GM12873 (cell line): ENCODE results near the gene VPS26B.

Experiments
- TF ChIP-seq, protein P1 (sequence below): IDR thresholded peaks from 2 replicates; pipeline ENCODE4 v1.5.1; 2012; ENCODE audit warnings: low read depth, mild to moderate bottlenecking, moderate library complexity, low read length, control low read depth; ENCODE audit not compliant: insufficient read depth; ENCODE audit errors: missing control alignments

VPS26B gene

GRCh38 chr11:134233729-134234179 lies 9.3 kb downstream of the VPS26B start:
- TF ChIP-seq, protein P1, sequence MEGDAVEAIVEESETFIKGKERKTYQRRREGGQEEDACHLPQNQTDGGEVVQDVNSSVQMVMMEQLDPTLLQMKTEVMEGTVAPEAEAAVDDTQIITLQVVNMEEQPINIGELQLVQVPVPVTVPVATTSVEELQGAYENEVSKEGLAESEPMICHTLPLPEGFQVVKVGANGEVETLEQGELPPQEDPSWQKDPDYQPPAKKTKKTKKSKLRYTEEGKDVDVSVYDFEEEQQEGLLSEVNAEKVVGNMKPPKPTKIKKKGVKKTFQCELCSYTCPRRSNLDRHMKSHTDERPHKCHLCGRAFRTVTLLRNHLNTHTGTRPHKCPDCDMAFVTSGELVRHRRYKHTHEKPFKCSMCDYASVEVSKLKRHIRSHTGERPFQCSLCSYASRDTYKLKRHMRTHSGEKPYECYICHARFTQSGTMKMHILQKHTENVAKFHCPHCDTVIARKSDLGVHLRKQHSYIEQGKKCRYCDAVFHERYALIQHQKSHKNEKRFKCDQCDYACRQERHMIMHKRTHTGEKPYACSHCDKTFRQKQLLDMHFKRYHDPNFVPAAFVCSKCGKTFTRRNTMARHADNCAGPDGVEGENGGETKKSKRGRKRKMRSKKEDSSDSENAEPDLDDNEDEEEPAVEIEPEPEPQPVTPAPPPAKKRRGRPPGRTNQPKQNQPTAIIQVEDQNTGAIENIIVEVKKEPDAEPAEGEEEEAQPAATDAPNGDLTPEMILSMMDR = no peak

DNA sequence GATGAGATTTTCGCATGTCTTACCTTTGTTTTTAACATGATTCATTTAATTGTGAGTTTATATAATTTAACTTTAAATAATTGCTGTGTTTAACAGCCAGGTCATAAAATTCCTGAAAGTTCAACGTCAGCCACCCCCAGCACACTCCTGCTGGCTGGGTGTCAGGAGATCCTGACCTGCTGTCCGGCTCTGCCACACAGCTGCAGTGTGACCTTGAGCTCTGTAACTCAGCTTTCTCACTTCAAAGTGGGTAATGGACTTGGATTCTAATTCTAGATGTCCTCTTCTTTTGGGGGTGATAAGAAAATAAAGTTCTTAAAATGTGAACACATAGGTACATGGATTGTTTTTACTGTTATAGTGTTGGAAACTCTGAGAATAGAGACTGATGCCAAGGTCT lies 10.9 kb downstream of the VPS26B start:
- TF ChIP-seq, protein P1 = no peak

DNA sequence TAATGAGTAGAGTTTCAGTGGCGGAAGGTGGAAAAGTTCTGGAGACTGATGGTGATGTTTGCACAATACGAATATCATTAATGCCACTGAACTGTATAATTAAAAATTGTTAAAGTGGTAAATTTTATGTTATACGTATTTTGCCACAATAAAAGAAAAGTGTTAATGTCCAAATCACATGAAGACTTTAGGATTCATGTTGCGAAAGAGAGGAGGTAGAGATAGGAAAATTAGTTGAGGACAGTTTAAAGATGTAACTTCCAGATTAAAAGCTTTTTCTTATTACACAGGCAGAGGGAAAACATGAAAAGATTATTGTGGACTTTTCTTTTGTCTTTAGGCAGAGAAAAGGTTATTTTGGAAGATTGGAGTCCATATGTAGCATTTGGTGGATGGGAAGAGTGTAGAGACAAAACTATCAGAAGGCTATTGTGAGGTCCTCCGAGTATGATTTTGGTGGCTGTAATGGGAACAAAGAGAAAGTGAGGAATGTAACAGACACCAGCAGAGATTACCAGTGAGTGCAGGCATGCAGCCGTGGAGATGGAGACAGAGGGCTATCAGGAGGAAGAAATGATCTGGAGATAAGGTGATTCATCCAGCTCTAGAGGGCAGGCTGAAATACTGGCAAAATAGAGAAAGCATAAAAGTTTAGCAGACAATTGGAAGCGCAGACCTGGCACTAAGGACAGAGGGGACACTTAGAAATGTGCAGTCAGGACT lies 12.5 kb downstream of the VPS26B start:
- TF ChIP-seq, protein P1 = no peak

DNA sequence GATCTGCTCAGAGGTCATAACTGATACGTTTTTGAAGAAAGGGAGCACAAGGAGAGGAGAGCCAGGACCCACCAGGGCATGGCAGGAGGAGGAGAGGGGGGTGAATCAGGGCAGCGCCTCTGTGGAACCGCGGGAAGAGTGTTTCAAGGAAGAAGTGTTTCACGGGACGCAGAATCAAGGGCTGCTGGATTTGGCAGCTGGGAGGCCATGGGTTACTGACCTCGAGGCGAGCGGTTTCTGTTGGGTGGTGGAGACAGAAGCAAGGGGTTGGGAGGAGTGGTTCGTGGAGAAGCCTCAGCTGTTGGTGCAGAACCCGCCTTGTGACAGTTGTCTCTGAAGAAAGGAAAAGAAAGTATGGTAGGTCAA lies 13.1 kb downstream of the VPS26B start:
- TF ChIP-seq, protein P1 = no peak

GRCh38 chr11:134238956-134239355 lies 14.5 kb downstream of the VPS26B start:
- TF ChIP-seq, protein P1 = no peak

GRCh38 chr11:134240592-134240991 lies 16.1 kb downstream of the VPS26B start:
- TF ChIP-seq, protein P1 = no peak

- TF ChIP-seq, protein P1 = no peak
Observed at GRCh38 chr11:134242376-134242775, 17.9 kb downstream of the VPS26B start.
